HG02943 (cell line): ENCODE data around the gene TRHDE.
"Not testable (repeated sequence)": the region's sequence is repeated elsewhere in the genome, so short reads cannot be mapped to it uniquely, and the experiment has no call there.

Source experiments
- ATAC-seq: cut with Tn5 transposase; IDR thresholded peaks from one replicate; pipeline ENCODE4 v1.9.1; 2021; ENCODE audit warnings: mild to moderate bottlenecking, low read depth, moderate library complexity; ENCODE audit not compliant: unreplicated experiment

The TRHDE gene

DNA sequence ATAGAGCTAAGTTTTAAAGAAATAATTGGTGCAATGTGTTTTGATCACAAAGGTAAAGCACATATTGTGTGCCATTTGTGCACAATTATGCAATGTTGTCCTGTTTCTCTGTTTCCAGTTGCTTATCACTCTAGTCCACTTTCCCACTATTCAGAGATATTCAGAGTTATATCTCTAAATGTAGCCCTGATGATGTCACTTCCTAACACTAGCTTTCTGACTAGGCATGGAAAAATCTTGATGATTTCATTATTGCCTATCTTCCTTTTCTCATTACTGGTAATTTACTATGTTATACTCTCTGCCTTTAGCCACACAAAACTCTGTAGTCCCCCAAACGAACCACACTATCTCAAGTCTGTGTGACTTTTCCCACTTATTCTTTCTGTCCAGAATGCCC lies 221.2 kb downstream of the TRHDE start:
- no peak for ATAC-seq

DNA sequence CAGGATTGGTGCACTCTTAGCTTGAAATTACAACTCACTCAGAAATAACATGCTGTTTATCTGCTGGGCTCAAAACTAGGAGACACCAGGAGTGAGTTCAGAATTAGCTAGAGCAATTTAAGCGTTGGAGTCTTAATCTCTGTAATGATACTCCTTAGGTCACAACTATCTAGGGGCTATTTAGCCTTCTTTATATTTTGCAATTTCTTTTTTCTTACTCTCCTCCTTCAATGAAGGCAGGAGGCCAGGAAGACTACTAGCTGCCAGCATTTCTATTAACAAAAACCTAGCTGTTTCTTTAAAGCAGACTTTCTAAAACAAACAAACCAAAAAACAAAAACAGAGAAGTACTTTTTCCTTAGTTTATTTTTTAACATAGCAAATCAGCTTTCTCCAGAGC lies 226.2 kb downstream of the TRHDE start:
- no peak for ATAC-seq

DNA sequence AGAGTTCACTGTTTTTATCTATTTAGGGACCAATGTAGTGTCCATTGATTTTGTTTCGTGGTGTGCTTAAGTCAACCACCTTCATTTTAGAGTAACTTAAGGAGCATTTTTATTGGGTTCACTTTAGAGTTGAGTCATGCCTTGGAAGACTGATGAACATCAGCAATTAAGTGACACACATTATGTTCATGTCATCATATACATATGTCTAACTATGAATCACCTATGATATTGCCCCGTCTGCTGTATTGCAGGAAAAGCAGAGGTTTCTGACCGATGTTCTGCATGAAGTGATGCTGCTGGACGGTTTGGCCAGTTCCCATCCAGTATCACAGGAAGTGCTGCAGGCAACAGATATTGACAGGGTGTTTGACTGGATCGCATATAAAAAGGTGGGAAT lies 227.1 kb downstream of the TRHDE start:
- ATAC-seq = no peak

DNA sequence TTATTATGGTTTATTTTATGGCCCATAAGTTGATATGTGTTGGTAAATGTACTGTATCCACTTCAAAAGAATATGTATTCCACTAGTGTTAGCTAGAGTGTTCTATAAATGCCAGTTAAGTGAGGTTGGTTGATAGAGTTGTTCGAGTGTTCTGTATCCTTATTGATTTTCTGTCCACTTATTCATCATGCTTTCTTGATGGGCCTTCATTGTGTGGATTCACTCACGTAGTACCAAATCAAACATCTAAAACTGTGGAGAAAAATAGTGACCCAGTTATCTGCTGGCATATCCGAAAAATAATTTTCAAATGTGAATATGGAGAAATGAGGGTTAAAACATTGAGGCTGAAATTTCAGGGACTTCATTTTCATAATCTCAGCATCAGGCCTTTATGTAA lies 230.4 kb downstream of the TRHDE start:
- no peak for ATAC-seq

DNA sequence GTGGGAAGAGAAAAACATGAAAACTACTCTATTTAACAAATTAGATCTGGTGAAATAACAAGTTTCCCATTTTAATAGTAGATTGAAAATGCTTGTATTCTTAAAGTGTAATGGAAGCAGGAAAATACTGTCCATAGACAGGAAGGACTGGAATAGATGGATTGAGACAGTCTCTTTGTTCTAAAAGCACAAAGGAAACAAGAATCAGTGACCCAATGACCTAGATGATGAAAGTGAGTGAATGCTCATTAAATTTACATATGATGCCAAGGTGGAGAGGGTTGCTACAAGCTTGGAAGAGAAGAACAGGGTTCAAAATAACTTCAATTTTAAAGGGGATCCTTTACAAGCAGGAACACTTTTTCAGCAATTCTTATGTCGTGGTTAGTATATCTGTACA lies 233.1 kb downstream of the TRHDE start:
- ATAC-seq = no peak

DNA sequence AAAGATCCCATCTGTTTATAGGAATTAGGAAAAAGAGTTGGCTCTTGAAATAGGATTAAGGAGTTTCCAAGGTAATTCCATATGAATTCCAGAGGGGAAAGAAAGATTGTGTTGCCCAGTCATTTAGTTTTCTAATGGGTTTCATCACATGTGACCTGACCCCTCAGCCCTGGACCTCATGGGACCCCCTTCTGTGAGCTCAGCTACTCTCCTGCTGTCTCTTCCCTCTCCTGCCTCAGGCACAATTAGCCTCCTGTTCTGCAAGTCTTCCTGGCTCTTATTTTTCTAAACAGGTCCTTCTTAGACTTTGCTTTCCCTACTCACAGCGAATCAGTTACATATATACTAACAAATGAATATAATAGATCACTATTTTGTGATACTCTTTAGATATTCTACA lies 237.7 kb downstream of the TRHDE start:
- ATAC-seq = no peak

DNA sequence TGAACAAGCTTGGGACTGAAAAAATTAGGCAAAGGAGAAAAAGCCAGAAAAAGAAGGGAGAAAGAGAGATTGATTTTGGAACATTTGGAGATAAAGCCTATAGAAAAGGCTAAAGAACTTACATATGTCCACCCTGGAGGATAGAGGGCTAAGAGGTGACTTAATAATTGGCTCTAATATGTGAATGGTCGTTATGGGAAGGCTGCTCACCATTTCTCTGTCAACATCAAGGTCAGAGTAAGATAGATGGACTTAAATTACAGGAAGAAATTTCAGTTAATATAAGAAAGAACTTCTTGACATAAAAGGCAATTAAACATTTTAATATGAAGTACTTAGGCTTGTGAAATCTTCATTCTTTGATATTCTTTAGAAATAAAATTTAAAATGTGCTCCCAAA lies 238.6 kb downstream of the TRHDE start:
- ATAC-seq = no peak

DNA sequence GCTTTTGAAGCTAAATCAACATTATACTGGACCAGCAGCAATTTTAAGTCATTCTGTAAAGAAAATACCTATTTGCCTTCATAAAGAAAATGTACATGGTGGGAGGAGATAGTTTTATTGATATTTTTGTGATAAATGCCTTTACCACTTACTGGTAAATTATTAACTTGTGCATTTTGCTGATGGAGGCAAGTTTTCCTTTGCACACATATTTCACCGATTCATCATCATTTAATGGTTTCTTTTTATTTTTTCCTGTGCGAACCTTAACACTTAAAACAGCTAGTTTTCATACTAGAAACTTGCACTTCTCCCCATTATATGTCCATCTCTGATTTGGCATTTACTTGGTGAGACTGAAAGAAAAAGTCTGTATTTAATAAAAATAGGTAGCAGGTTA lies 239.3 kb downstream of the TRHDE start:
- ATAC-seq = no peak

DNA sequence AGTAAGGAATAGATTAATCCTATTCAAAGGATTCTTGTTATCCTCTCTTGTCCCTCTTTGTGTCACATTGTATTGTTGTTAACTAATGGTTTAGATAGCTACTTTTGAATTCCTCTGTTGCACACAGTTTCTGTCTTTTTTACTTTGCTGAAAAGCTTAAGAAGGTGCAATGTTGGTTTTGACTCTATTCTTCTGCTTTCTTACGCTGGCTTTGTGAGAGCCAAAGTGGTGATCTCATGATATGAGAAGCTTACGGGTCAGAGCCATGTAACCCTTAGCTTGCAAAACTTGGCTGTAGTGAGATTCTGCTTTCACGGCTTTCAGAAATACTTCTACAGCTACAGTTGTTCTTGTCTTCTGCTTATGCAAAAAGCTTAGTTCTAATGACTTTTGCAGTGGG lies 239.7 kb downstream of the TRHDE start:
- ATAC-seq = no peak

DNA sequence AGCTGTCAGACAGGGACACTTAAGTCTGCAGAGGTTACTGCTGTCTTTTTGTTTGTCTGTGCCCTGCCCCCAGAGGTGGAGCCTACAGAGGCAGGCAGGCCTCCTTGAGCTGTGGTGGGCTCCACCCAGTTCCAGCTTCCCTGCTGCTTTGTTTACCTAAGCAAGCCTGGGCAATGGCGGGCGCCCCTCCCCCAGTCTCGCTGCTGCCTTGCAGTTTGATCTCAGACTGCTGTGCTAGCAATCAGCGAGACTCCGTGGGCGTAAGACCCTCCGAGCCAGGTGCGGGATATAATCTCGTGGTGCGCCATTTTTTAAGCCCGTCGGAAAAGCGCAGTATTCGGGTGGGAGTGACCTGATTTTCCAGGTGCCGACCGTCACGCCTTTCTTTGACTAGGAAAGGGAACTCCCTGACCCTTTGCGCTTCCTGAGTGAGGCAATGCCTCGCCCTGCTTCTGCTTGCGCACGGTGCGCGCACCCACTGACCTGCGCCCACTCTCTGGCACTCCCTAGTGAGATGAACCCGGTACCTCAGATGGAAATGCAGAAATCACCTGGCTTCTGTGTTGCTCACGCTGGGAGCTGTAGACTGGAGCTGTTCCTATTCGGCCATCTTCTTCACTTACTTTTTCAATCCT lies 248.0 kb downstream of the TRHDE start:
- not testable (repeated sequence) for ATAC-seq

DNA sequence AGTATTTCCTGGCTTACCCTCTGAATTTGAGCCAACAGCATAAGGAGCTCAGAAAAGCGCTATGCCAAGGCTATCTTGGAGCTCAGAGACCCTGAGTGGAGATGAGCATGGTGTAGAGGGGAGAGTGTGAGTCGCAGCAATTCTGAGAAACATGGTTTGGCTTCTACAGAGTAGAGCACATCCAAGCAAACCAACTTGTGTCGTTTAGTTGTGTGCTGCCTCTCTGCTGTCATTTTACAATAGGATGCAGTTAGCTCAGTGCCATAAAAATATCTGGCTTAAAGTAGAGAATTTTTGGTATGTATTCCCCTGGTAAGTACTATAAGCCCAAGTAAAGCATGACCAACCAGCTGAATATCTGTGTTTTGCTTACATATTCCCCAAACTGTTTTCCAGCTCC lies 249.2 kb downstream of the TRHDE start:
- no peak for ATAC-seq

DNA sequence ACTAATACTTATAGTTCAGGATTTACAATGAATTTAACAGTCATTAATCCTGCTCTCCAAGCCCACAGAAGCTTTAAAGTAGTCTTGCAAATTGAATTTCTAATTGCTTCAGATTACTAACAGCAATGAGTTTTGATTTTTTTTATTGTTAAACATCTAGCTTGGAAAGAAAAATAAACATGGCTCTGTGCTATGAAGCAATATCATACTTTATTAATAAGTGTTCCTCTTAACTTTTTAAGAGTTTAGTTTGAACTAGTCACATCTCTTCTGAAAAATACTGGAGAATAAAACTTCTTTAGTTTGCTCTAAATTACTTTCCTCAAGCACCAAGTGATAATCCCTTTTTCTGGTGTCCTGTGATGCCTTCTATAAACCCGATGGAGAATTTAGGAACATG lies 250.2 kb downstream of the TRHDE start:
- ATAC-seq = no peak

DNA sequence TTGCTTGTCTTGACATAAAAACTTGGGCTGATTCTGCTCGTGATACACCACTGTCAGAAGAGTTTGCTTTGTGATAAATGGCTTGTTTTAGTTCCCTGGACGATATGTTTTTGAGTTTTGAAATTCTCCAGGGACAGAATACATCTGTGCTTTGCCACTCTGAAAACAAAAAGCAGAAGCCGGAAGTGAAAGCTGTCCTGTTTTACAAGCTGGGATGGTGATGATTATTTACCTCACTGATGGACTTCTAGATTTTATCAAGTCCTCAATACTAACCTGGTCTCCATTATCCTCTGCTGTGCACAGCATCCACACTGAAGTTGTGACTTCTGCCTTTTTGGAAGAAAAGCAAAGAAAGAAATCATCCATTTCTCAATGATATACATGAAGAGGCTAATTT lies 251.6 kb downstream of the TRHDE start:
- ATAC-seq = no peak

DNA sequence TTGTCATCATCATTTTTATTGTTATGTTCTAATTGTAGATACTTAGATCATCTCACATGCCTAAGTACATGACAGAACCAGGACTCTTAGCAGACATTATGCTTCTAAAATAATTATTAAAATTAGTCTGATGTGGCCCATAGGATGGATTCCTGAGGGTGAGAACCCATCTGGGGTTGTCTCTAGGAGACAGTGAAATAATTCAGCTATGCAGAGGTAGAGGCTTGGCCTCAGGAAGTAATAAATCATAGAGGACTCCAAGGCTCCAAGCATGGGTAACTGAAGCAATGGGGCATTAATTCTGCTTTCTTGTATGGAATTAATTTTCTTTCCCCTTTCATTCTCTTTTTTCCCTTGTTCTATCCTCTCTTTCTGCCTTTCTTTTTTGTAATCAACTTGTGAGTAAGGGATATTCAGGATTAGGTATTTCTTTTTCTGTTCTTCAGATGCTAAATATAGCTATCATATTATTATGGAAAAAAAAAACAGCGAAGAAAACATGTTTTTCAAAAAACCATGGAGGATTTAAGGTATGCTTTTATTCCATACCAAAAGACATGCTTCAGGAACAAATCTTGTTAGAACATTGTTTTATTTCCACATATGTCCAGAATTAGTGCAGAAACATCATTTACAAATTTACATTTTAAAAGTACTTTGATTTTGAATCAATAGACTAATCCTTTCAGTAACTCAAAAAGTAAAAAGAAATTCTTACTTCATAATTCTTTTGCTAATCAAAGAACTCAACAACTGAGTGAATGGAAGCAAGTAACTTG lies 263.2 kb downstream of the TRHDE start:
- ATAC-seq = no peak

DNA sequence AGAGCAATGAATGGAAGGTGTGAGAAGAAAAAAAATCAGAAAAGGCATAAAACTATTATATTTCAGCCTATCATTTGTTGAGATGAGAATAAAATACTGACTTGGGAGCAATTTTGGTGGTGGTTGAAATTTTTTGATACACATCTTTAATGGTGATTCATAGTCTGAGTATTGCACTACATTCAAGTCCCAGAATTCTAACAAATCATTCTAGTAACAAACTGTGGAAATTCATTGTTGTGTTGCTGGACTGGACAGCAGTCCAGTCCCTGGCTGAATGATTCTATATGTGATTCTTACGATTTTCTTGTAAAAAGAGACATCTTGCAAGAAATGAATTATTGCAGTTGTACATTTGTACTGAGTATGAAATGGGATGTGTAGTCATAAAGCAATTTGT lies 268.6 kb downstream of the TRHDE start:
- ATAC-seq = no peak

DNA sequence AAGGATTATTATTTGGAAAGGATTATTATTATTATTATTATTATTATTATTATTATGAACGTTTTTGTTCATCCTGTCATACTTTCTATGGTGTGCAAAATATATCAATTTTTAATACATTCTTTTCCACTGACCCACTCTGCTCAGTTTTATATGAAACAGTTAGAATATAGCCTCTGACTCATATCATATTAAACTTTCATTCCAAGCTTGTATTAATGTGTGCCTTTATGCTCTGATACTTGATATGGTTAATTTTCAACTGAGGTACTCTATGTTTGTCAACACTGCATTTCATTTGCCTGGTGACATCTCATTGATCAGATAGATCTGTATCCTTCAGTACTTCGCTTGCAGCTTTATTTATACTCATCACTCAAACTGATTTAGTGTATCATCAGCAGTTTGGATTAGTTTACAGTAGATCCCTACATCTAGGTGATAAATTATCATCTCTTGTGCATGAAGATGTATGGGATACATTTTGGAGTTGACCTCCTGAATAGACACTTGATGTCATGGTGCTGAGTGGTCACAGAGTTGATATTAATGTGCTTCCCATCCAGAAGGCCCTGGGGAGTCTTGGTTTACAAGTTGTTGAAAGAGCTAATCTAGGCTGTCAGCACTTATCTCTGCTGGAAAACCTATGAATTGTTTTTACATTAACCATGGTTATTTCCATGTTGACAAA lies 271.8 kb downstream of the TRHDE start:
- no peak for ATAC-seq

DNA sequence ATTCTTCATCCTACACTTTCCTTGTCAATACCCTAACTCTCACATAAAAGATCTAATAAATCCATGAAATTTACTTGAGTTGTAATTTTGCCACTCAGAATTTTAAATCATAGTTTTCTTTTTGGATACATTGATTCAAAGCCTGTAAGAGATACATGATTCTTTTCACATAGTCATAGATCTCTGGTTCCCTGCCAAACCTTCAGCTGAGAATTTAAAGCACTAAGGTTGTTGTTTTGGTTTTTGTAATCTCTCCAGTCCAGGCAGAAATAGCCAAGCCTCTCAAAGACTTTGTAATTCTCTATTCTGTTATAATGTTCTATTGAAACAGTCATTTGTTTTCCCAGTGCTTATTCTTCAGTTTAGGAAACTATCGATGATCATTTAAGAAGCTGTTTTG lies 273.9 kb downstream of the TRHDE start:
- no peak for ATAC-seq

DNA sequence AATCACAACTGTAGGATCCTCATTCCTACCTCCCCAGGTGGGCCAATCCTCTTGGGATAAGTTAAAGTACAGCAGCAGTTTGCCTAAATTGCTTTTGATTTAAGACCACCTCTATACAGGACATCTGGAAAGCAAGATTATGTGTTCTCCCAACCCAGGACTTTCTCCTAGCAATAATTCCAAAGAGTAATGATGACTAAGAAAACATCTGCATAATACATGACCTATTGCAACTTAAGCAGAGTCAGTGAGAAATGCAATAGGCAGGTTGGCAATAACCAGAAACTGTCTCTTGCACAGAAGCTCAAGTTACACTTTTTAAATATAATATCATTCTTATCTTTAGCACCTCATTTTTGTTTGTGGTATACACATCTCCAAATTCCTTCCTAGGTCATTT lies 275.4 kb downstream of the TRHDE start:
- no peak for ATAC-seq

DNA sequence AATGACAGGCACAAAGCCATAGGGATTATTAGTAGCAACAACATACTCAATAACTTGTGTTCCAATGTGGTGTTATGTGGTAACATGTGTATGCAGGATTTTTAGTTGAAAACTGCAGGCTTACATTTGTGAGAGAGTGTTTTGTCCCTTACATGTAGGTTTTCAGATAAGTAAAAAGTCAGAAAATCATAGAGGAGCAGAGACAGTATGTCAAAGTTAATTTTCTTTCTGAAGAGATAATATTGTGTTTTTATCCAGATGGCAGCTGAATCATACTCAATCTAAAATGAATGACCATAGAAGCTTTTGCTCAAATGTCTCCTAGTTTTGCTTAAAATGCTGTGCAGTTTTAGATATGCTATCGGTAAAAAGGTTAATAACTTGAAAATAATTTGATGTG lies 277.0 kb downstream of the TRHDE start:
- no peak for ATAC-seq

DNA sequence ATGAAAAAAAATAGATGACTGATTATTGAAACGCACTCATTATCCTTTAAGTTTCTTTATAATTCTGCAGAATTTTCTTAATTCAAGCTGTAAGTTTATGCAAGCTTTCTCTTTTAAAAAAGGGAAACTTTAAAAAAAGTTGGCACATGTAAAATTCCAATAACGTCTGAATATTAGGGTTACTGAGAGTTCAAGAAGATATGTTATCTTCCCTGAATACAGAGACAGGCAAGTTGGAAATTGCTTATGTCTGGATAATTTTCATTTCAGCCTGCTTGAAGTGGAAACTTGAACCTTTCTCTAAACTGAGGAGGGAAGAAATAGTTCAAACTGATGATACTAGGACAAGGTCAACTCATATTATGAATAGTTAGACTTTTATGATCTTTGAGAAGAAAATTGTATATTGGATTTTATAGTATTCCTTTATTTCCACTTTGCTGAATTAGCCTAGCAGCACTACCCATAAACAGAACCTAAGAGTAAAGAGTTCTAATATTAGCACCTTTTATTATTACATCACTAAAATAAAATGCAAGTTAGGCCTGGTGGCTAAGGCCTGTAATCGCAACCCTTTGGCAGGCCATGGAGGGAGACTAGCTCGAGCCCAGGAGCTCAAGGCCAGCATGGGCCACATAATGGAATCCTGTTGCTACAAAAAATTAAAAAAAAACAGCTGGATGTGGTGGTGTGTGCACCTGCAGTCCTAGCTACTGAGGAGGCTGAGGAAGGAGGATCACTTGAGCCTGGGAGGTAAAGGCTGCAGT lies 288.0 kb downstream of the TRHDE start:
- ATAC-seq = no peak

DNA sequence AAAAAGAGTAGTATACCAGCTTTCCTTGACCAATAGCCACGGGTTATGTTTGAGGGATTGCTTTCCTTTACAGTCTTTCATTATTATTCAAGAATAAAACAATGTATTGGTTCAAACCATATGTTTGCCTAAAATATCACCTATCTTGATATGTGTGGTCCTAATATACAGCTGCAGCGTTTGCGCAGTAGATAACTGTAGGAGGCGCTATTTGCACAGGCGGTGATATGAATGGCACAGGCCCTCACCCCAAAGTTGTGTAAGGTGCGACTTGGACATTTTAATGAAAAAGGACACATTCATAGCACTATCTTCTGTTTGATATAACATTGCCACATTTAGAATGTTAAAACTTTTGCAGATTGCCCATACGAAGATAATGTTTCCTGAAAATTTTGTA lies 298.4 kb downstream of the TRHDE start:
- ATAC-seq = no peak
